ENCODE results near the gene SGCA. TPM values are rescaled to one million over a fixed set of nuclear protein-coding genes. Genes with fewer than 3 reads are reported as not detected.

SGCA gene
- total RNA-seq, 1 experiment from 2014 or later: not detected

DNA sequence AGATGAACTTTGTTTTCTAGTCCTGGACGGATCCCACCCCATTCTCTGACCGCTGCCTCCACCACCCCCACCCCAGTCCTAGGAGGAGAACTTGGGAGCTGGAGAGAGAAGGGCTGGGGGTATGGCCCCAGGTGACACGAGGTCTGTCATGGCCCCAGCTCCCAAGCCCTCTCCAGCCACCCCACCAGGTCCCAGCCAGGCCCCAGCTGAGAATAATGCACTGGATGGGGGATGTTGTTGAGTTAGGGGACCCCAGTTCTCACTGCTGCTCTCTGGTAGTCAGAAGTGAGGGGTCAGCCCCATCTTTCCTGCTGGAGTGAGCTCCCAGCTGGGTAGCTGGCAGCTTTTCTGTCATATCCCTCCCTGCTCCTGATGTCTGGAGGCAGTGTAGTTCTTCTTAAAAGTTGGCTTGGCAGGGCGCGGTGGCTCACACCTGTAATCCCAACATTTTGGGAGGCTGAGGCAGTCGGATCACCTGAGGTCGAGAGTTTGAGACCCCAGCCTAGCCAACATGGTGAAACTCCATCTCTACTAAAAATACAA lies 40.2 kb downstream of the SGCA start:
- Histone ChIP-seq H3K9me2 (ENCODE audit: insufficient read depth) (no peaks in the 10 kb centered on the region), H3K9me3 (ENCODE audit: insufficient read depth, low read depth) (no peaks in the 10 kb centered on the region), H3K36me3 (ENCODE audit: low read depth) (no peaks in the 10 kb centered on the region), H3K27me3 (ENCODE audit: insufficient read depth, low read depth) (peaks cover 73% of the 10 kb centered on the region), H3K4me2 (no peak overlapping the region), H3K27ac (no peak overlapping the region), H4K20me1 (ENCODE audit: insufficient read depth) (no peaks in the 10 kb centered on the region), H3K4me1 (replicated peaks; ENCODE audit: insufficient read depth) (peaks cover 13% of the 10 kb centered on the region), H3K79me2 (ENCODE audit: low read depth) (no peaks in the 10 kb centered on the region), H3K4me3 (no peak overlapping the region), H3F3A (ENCODE audit: insufficient read depth, low read depth) (no peaks in the 10 kb centered on the region), H2AFZ (no peak overlapping the region)
- ChIA-PET POLR2A (ENCODE audit: unreplicated experiment) (no interaction called here), CTCF (interaction anchor here (0.7 kb wide), 1 partner anchor 8 kb away, joined by 12 read pairs; no protein-coding TSS in a partner anchor)
- intact Hi-C loops (cut with micrococcal nuclease; ENCODE audit: unreplicated experiment): loop anchor here (10.0 kb wide), 1 partner anchor 489 kb away; no protein-coding TSS in a partner anchor
- DNase-seq: no peak
- no TSS peak for BruUV-seq (replicated peaks)
- TF ChIP-seq, protein P1, sequence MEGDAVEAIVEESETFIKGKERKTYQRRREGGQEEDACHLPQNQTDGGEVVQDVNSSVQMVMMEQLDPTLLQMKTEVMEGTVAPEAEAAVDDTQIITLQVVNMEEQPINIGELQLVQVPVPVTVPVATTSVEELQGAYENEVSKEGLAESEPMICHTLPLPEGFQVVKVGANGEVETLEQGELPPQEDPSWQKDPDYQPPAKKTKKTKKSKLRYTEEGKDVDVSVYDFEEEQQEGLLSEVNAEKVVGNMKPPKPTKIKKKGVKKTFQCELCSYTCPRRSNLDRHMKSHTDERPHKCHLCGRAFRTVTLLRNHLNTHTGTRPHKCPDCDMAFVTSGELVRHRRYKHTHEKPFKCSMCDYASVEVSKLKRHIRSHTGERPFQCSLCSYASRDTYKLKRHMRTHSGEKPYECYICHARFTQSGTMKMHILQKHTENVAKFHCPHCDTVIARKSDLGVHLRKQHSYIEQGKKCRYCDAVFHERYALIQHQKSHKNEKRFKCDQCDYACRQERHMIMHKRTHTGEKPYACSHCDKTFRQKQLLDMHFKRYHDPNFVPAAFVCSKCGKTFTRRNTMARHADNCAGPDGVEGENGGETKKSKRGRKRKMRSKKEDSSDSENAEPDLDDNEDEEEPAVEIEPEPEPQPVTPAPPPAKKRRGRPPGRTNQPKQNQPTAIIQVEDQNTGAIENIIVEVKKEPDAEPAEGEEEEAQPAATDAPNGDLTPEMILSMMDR (conservative IDR thresholded peaks at IDR 0.05): no peak
- TF ChIP-seq EZH2 (IDR thresholded peaks at IDR 0.05; ENCODE audit: low read depth): no peak

DNA sequence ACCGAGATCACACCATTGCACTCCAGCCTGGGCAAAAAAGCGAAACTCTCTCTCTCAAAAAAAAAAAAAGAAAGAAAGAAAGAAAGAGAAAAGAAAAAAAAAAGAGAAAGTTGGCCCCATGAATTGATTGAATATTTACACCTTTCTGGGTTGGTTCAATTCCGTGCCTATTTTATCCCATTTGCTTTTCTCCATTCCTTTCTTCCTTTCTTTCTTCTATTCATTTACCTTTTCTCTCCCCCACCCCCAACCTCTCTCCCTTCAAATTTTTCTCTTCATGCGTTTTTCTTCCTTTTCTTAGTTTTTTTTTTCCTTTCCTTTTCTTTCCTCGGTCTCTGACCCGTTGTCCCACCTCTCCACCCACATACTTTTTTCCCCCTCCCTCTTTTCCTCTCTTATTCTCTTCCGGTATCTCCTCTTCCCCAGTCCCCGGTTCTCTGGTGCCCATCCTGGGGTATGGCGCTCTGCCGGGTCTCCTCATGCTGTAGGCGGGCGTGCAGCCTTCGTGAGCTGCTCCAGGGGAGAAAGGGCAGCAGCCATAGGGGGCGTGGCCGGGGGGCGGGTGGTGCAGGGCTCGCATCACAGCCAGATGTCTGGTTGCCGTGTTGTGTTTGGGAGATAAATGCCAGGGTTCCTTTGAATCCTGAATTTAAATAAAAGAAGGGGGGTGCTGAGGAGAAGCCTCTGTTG lies 40.9 kb downstream of the SGCA start:
- Histone ChIP-seq H3K4me1 (replicated peaks; ENCODE audit: insufficient read depth) (peaks cover 12% of the 10 kb centered on the region), H3K4me2 (no peak overlapping the region), H3K9me3 (ENCODE audit: insufficient read depth, low read depth) (no peaks in the 10 kb centered on the region), H3K36me3 (ENCODE audit: low read depth) (no peaks in the 10 kb centered on the region), H2AFZ (no peak overlapping the region), H3K4me3 (no peak overlapping the region), H3K9me2 (ENCODE audit: insufficient read depth) (no peaks in the 10 kb centered on the region), H3K79me2 (ENCODE audit: low read depth) (no peaks in the 10 kb centered on the region), H3K27me3 (ENCODE audit: insufficient read depth, low read depth) (peaks cover 66% of the 10 kb centered on the region), H4K20me1 (ENCODE audit: insufficient read depth) (no peaks in the 10 kb centered on the region), H3F3A (ENCODE audit: insufficient read depth, low read depth) (no peaks in the 10 kb centered on the region), H3K27ac (no peak overlapping the region)
- no peak for TF ChIP-seq EZH2 (IDR thresholded peaks at IDR 0.05; ENCODE audit: low read depth)
- TF ChIP-seq, protein P1 (conservative IDR thresholded peaks at IDR 0.05): no peak
- BruUV-seq (replicated peaks): no TSS peak
- intact Hi-C loops (cut with micrococcal nuclease; ENCODE audit: unreplicated experiment): loop anchor here (10.0 kb wide), 1 partner anchor 488 kb away; no protein-coding TSS in a partner anchor
- no peak for DNase-seq
- ChIA-PET POLR2A (ENCODE audit: unreplicated experiment) (no interaction called here), CTCF (interaction anchor here (0.6 to 0.7 kb wide), 2 partner anchors 9 to 39 kb away, joined by 8 to 12 read pairs; no protein-coding TSS in a partner anchor)

DNA sequence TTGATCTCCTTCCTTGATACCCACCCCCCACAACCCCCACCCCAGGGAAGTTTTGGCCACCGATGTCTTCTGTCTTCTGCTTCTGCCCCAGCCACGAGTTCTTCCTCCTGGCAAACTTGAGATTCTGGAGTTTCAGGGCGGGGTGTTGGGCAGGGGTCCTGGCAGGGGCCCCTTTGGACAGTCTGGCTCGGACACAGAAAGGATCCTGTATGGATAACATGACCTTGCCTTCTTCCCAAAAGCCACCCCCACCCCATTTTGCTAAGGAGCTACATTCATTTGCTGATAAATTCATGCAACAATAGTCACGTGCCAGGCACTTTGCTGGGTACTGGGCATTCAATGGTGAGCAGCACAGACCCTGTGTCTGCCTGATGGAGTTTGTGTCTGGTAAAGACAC lies 41.5 kb downstream of the SGCA start:
- Histone ChIP-seq H3K36me3 (ENCODE audit: low read depth) (no peaks in the 10 kb centered on the region), H3K4me3 (no peak overlapping the region), H4K20me1 (ENCODE audit: insufficient read depth) (no peaks in the 10 kb centered on the region), H3K27me3 (ENCODE audit: insufficient read depth, low read depth) (peaks cover 60% of the 10 kb centered on the region), H3K27ac (no peak overlapping the region), H3F3A (ENCODE audit: insufficient read depth, low read depth) (no peaks in the 10 kb centered on the region), H3K4me2 (no peak overlapping the region), H2AFZ (no peak overlapping the region), H3K79me2 (ENCODE audit: low read depth) (no peaks in the 10 kb centered on the region), H3K9me2 (ENCODE audit: insufficient read depth) (no peaks in the 10 kb centered on the region), H3K9me3 (ENCODE audit: insufficient read depth, low read depth) (no peaks in the 10 kb centered on the region), H3K4me1 (replicated peaks; ENCODE audit: insufficient read depth) (peaks cover 12% of the 10 kb centered on the region)
- POLR2A ChIA-PET (ENCODE audit: unreplicated experiment): no interaction called here
- no TSS peak for BruUV-seq (replicated peaks)
- no peak for TF ChIP-seq EZH2 (IDR thresholded peaks at IDR 0.05; ENCODE audit: low read depth)
- CTCF ChIA-PET: interaction anchor here (0.6 kb wide), 1 partner anchor 39 kb away, joined by 8 read pairs; no protein-coding TSS in a partner anchor
- DNase-seq: no peak
- intact Hi-C loops (cut with micrococcal nuclease; ENCODE audit: unreplicated experiment): loop anchor here (10.0 kb wide), 1 partner anchor 487 kb away; no protein-coding TSS in a partner anchor

All from PC-9 (cell line).